ENCODE results near the gene COL4A1.
"Not testable (repeated sequence)": the region's sequence is repeated elsewhere in the genome, so short reads cannot be mapped to it uniquely, and the experiment has no call there.

COL4A1 gene

DNA sequence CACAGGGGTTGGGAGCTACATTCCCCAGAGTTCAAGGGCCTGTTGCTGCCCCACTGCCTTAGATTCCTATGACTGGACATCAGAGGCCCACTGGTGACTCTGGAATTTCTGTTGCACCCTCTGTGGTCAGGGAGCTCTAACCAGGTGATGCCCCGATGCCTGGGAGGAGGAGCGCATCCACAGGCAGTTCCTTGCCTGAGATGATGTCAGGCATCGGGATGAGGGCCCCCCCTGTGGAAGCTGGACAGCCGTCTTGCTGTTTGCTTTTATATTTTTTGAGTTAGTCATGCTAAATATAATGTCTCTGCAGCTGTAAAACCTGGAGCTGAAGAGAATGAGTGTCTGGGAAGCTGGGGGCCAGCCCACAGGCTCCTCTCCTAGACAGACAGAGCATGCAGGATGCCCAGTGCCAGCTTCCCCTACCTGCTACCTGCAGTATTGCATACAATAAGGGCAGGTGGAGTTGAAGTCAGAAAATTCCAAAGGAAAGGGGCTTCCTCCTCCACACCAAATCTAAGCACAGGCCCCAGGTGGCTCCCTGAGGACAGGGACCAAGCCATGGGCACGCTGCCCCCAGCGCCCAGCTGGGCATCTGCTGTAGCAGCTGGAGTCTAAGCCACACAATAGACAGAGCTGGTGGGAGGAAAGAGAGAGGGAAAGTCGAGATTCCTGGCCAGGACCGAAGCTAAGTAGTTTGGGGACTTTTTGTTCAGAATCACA is 16.4 kb upstream of the COL4A1 start:
- DNase-seq (ENCODE audit: low spot score): no peak

DNA sequence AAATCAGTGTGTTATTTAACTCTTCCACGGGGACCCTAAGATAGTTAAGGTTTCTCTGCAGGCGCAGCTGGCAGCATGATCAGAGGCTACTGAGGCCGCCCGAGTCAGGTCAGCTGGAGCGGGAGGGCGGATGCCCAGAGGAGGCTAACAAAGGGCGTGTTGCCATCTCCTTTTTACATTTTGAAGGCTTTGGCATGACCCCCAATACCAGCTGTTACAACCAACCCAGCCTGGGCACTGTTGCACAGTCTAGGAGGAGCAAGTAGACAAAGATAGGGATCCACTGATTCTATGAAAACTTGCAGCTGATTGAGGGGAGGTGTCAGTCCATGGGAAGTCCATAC is 15.8 kb upstream of the COL4A1 start:
- DNase-seq (ENCODE audit: low spot score): no peak

DNA sequence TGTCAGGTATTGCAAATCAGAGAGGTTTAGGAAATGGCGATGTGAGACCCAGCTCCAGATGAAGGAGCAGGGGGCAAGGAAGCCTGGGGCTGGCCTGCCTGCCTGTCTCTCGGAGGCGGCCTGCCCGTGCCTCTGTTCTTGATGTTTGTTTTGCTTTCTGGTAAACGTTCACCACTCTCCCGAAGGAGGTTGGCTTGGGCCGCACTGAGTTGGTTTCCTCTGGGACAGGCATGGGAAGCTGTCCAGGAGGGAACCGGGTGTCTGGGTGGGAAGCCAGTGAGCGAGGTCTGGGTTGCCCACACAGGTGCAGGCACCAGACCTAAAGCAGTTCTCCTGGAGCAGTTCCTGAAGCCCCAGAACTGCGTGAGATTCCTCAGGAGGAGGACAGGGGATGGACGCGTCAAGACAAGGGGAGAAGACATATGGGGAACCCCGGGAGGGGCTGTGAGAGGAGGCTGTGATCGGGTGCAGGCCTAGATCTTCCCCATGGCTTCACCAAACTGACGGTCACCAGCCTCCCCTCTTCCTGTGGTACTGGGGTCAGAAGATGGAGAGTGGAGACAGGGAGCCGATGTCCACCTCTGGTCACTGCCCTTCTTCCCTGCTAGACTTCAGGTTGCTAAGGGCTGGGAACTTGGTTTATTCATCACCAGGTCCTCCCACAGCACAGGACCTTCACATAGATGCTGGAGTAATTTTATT is 15.3 kb upstream of the COL4A1 start:
- DNase-seq (ENCODE audit: low spot score): no peak

DNA sequence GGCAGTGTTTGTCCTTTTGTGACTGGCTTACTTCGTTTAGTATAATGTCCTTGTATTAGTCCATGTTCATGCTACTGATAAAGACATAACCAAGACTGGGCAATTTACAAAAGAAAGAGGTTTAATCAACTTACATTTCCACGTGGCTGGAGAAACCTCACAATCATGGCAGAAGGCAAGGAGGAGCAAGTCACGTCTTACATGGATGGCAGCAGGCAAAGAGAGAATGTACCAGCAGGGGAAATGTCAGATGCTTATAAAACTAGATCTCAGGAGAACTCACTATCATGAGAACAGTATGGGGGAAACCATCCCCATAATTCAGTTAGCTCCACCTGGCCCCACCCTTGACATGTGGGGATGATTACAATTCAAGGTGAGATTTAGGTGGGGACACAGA is 14.6 kb upstream of the COL4A1 start:
- not testable (repeated sequence) for DNase-seq (ENCODE audit: low spot score)

DNA sequence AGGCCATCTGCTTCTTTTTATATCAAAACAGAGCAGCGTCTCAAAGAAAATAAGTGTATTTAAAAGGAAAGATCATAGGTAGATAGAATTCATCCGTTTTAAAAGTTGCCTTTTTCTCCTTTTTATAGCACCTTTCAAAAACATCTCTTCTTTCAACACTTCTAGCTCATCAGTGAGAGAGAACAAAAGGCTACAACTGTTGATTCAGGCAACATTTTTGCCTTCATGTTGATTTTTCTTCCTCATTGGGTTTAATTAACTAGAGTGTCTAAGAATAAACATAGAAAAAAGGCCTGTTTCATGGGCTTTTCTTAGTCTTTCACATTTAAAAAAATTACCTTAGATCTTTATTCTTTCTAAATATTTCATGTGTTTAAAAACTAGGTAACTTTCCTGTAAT is 13.7 kb upstream of the COL4A1 start:
- no peak for DNase-seq (ENCODE audit: low spot score)

DNA sequence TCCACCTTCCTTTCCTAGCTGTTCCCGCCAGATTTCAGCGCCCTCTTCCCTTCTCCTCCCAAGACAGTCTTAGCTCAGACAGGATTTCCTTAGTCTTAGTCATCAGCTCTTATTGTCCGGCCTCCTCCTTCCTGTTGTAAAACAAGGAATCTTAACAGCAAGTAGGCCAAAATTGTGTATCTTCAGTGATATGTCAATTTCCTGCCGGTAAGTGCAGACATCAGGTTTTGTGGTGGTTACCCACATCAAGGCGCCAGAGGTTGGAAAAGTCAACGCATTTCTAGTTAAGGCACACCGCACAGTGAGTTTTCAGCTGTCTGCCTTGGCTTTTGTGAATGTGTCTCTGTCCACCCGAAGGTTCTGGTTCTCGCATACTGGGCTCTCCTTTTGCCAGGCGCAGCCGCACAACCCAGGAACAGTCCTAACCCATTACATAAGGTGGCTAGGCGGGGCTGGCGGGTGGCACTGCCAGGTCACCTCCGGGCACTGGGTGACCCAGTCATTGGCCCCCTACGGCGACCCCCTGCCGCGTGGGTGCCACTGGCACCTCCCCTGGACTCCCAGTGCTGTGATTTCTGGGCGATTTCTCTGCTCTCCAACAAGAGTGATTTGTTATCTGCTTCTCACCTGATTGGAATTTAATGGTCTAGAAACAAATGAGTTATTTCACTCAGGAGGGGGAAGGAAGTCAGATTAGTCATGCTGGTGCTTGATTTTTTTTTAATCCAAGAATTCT is 13.0 kb upstream of the COL4A1 start:
- DNase-seq (ENCODE audit: low spot score): no peak

DNA sequence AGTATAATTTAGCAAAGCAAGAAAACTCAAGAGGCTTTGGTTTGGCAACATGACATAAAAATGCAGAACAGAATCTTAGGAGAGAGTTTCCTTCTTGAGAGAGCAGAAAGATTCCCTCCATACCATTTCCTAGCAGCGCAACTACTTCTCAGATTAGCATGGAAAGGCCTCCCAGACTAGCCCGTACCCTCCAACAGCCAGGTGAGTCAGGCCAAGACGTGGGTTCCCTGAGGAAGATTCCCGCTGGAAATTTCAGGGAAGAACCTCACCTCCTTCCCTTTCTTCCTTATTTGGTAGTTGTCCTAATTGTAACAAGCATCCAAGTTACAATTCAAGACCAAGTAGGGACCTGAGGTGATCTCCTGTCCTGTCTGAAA is 12.4 kb upstream of the COL4A1 start:
- no peak for DNase-seq (ENCODE audit: low spot score)

DNA sequence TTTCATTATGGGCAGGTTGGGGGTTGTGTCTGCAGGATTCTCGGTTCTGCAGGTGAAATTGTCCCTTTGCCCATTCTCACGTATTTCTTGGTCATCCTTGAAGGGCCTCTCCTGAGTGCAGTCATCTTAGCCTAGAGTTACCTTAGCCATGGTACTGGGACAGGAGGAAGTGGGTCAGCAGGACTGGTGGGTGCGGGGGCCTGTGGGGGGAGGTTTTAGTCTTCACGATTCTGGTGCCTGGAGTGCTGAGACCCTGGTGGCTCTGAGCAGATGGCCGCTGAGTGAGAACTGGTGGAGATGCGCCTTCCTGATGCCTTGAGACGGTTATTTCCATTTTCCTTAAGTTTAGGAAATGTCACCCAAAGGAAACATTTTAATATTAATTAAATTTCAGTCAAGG is 12.0 kb upstream of the COL4A1 start:
- no peak for DNase-seq (ENCODE audit: low spot score)

DNA sequence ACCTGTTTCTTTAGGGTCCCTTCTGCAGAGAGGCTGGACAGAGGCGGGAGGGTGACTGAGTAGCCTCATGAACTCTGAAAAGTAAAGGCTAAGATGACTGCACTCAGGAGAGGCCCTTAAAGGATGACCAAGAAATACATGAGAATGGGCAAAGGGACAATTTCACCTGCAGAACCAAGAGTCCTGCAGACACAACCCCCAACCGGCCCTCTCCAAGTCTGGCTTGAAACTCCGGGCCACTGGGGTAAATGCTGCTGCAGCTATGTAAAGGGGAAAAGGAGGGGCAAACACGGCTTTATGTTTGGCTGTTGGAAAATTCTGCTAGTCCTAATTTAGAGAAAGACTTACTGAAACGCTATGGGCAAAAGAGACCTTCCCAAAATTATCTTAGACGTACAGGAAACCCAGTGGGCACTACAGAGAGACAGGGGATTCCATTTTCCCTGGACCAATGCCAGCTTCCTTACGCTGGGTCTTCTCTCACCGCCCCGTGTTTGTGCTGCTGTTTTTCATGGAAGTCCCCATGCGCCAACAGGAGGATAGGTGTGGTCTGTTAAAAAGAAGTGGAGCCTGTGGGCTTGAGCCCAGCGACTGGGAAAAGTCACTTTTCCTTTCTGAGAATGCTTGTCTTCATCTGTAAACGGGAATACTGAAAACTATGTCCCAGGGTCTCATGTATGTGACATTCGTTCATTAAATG is 10.7 kb upstream of the COL4A1 start:
- DNase-seq (ENCODE audit: low spot score): no peak

DNA sequence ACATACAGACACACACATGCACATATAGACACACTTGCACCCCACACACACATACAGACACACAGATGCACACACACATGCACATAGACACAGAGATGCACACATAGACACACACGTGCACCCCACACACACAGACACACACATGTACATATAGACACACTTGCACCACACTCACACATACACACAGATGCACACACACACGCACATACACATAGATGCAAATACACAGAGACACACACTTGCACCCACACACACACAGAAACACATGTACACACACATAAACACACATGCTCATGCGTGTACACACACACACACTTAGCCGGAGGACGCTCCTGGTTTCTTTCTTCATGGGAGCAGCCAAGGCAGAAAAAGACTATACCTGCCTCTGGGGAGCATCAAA is 10.1 kb upstream of the COL4A1 start:
- no peak for DNase-seq (ENCODE audit: low spot score)

DNA sequence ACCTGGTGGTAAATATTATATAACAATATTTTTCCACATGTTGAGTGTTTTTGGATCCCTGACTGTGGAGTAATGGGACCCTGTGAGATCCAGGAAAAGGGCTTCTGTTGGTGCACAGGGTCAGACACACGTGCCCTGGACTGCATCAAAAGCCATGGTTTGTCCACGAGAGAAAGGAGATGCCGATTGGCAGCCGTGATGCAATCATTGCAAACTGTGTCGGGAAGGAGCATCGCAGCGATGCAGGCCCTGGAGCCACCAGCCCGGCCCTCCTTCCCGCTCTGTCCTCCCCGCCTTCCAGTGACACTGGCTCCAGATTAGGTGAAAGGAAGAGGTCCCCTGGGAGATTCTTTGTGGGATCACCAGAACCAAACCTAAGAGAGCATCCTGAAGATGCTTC is 9.2 kb upstream of the COL4A1 start:
- no peak for DNase-seq (ENCODE audit: low spot score)

DNA sequence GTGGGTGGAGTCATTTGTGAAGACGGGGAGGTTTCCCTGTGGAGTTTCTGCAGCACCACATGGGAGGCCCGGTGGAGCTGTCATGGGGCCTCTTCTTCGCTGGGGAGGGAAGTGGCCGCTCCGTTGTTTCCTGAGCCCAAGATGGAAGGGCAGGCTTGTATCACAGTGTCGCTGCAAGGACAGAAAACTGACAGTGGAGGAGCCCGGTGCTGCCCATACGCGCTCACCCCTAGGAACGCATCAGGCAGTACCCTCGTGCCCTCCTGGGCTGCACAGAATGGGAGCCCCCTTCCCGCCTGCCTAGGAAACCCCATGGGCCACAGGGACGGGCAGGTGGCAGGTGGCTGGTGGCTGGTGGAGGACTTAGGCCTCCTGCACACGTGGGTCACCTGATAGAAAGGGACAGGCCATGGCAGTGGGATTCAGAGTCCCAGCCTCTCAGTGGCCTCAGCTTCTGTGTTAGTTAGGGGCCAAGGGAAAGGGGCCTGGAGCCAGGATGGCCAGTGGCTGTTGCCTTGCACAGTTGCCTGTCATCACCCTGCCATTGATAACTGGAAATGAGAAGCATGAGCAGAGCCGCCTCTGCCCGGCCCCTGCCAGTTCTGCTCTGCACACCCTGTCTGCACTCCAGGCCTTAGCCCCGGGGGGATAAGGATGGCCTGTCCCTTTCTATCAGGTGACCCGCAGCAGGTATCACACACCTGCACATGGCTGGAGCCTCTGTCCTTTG is 7.7 kb upstream of the COL4A1 start:
- no peak for DNase-seq (ENCODE audit: low spot score)

DNA sequence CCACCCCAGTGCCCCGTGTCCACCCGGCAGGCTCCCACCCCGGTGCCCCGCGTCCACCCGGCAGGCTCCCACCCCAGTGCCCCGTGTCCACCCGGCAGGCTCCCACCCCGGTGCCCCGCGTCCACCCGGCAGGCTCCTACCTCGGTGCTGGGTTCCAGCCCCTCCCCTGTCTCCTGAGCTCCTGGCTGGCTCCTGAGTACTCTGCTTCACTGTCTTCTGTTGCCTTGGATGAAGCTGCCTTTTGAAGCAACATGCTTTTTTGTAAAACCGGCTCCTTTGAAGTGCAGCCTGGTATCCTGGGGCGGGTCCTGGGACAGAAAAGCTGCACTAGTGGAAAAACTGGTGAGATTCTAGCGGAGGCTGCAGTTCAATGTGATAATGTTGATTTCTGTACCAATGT is 6.8 kb upstream of the COL4A1 start:
- not testable (repeated sequence) for DNase-seq (ENCODE audit: low spot score)

DNA sequence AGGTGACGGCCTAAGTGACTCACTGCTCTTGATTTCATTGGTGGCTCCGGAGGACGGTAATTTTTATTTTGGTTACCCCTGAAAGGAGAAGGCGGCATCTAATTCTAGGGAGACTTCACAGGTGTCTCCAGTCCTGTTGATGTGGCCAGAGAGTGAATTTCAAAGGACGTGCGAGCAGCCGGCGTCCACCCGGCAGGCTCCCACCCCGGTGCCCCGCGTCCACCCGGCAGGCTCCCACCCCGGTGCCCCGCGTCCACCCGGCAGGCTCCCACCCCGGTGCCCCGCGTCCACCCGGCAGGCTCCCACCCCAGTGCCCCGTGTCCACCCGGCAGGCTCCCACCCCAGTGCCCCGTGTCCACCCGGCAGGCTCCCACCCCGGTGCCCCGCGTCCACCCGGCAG is 6.3 kb upstream of the COL4A1 start:
- not testable (repeated sequence) for DNase-seq (ENCODE audit: low spot score)

DNA sequence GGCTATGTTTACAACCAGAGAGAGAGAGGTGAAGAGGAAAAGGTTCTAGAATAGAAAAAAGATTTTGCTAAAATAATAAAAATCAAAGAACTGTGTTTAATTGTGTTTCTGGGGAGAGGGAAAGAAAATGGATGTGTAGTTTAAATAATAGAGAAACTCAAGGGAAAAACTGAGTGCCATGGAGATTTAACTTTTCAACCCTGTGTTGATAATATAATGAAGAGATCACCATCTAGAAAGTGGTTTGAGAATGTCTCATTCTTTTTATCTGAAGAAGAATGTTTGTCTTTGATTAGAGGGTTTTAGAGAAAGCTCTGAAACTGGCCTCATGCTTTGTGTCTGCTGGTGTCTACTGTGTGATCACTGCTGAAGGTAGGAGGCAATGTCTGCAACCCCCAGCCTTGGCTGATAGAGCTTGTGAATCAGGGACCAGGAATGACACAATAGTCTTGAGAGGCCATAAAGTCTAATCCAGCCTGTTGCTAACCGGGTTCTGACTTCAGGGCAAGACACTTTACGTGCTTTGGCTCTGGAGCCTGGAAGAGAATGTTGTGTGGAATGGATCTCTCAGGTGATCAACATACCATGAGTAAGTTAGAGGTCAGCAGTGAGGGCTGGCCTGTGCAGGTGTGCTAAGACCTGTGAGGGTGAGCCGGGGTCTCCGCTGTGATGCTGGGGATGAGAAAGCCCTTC is 5.5 kb upstream of the COL4A1 start:
- DNase-seq (ENCODE audit: low spot score): no peak

DNA sequence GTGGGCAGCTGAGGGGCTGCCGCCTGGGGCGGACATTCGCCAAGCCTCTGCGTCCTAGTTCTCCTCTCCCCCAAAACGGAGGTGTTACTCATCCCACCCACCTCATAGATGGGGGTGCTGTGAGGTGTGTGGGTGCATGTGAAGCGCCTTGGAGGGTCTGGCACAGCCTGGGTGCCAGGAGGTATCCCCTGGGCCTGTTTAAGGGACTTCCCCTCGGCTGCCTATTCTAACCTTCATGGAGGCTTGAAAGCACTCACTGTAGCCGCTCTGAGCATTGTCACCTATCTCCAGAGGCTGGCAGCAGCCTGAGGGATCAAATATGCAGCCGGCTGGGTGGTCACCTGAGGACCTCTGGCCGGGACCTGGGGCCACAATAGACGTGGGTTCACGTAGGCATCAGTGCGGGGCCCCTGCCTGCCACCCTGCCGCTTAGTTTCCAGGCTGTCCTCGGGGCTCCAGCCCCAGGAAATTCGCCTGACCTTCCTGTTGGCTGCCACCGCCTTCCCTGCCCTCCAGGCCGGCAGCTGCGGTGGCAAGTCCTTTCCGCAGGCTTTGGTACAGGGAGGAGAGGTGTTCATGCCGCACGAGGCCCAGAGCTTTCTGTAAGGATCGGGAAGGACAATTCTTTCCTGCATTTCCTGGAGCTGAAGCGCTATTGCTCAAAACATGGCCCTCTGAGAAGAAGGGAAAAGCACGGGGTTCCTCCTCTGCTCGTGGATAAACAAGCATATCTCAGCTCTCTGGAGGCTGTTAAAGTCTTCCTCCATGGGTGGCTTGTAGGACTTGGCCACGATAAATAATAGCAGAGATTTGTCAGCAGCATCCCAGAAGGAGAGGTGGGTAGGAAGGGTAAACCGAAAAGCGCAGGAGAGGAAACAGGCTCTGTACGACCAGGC is 4.7 kb upstream of the COL4A1 start:
- DNase-seq (ENCODE audit: low spot score): no peak

DNA sequence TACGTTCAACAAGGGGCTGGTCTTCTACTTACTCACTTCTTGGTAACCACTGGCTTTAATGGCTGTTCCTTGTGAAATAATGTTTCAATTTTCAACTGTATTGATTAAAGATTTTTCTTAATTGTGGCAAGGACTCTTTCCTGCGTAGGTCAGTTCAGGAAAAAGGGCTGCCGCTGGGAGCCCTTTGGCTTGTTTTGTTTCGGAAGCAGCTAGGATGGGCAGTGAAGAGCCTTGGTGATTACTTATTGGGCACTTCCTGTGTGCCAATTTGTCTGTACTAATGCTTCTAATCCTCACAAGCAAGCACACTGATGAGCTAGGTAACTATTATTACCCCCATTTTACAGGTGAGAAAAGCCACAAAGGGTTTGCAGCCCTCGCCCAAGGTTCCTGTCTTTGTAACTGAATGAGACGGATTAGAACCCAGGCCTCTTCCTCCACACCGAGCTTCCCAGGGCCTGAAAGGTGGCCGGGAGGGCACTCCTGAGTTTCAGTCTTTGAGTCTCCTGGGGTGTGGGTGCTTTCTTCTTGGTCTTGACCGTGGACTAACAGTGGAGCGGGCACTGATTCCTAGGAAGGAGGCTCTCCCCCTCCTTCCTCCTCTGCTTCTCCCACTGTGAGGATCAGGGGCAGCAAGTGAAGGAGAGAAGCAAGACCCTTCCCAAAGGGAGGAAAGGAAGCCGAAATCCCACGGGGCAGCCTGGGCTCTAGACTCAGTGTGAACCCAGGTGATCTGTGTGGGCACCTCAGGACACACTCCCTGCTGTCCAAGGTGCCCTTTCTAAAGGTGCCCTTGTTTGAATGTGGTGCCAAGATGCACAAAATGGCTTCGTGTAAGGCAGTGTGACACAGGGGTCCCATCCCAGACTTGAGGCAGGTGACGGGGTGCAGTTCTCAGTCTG is 3.8 kb upstream of the COL4A1 start:
- no peak for DNase-seq (ENCODE audit: low spot score)

DNA sequence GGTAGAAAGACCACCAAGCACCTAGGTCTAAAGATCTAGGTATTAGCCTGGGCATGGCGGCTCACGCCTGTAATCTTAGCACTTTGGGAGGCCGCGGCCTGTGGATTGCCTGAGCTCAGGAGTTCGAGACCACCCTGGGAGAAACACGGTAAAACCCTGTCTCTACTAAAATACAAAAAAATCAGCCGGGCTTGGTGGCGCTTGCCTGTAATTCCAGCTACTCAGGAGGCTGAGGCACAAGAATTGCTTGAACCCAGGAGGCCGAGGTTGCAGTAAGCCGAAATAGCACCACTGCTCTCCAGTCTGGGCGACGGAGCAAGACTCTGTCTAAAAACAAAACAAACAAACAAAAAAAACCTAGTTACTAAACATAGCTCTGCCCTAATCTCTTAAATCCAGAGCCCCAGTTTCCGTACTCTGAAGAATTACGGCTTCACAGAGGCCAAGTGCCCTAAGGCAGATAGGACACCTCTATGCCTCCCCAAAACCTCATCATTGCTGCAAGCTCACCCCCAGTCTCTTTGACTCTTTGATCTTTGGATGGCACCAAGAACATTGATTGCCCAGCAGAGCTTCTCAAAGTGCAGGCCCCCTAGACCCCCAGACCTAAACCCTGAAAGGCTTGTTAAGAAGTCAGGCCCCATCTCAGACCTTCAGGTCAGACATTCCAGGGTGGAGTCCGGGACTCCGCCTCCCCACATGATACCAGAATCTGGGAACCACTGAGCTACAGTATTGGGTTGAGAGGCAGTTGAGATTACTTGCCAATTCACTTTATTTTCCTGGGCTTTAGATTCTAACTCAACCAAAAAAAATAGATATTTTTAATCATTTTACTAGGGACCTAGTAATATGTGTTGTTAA is 2.9 kb upstream of the COL4A1 start:
- no peak for DNase-seq (ENCODE audit: low spot score)

Data from CD4-positive, alpha-beta T cell treated with Interleukin-15 for 4 hours (primary cell).